M059J (cell line): Measurements from ENCODE around the gene NME7. TPM values are rescaled to one million over a fixed set of nuclear protein-coding genes. Genes with fewer than 3 reads are reported as not detected.
"Not testable (repeated sequence)": the region's sequence is repeated elsewhere in the genome, so short reads cannot be mapped to it uniquely, and the experiment has no call there.

Source experiments
- DNase-seq: peaks from one replicate; pipeline ENCODE4 v3.0.0-alpha.2; 2012; ENCODE audit warnings: low read depth
- total RNA-seq: library from RNA; depleted of rRNA; stranded (reverse); fragments of >200 nt; shearing (Covaris generic); gene quantifications from 2 replicates; pipeline ENCODE4 v1.2.3, GENCODE V29; 2014

Gene NME7
- total RNA-seq, 1 experiment from 2014 or later = 93.6 TPM

DNA sequence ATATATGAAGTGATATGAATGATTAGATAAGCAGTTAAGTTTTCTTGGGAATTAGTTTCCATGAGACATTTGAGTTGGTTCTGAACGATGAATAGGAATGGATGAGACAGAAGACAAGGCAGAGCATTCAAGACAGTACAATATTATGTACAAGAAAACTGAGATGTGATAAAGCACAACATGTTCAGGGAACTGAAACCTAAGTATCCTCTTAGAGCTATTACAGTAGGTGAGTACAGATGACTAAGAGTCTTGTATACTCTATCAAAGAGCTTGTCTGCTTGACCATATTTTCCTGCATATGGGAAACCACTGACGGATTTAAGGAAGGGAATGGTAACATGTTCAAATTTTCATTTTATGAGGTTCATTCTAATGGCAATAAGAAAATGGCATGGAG lies 61.6 kb downstream of the NME7 start:
- DNase-seq = no peak

DNA sequence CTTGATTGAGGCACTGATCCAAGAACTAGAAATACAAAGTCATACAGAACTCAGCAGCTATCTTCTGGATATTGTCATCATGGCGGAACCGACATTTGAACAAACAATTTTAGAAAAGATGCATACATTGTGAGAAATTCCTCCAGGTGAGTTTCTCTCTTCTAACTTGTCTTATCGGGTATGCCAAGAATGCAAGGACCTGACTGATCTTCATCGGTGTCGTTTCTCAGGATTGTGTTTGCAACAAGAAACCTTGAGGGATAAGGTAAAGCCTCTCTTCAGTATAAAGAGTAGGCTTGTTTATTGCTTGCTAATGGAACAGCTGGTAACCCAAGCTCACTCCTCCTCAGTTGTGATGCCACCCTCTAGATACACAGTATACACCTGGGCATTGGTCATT lies 62.2 kb downstream of the NME7 start:
- DNase-seq = no peak

DNA sequence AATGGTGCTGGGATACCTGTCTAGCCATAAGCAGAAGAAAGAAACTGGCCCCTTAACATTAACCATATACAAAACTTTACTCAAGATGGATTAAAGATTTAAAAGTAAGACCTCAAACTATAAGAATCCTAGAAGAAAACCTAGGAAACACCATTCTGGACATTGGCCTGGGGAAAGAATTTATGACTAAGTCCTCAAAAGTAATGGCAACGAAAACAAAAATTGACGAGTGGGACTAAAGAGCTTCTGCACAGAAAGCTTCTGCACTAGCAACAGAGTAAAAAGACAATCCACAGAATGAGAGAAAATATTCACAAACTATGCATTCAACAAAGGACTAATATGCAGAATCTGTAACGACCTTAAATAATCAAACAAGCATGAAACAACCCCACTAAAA lies 66.7 kb downstream of the NME7 start:
- peak; percentile 24 for DNase-seq

DNA sequence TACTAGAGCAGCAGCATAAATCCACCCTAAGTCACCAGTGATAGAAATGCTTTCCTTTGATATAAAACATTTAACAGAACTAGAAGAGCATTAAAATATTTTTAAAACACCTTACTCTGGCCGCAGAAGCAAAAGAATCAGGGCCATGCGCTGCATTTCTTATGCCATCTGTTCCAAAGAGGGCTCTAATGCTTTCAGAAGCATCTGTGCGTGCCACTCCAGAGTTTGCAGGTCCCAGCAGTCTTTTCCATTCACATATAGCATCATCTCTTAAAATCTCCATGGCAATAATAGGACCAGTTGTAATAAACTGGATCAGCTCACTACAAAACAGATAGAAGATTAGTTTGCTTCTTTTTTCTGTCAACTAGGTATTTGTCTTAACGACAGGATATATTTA lies 69.2 kb downstream of the NME7 start:
- no peak for DNase-seq

DNA sequence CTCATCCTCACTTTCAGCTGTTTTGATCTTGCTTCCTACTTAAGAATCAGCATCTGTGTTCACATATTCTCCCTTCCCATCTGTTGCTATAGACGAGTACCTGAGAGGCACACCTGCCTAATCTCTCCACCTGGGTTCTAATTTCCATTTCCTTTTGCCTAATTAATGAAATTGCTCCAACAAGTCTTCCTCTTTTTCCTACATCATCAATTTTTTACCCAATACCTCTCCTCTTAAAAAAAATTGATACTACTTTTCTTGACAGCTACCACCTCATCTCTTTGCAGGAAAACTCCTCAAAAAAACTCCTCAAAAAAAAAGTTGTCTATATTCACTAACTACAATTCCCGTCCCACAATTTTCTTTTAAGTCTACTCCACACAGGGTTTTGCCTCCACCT lies 71.8 kb downstream of the NME7 start:
- DNase-seq = no peak

DNA sequence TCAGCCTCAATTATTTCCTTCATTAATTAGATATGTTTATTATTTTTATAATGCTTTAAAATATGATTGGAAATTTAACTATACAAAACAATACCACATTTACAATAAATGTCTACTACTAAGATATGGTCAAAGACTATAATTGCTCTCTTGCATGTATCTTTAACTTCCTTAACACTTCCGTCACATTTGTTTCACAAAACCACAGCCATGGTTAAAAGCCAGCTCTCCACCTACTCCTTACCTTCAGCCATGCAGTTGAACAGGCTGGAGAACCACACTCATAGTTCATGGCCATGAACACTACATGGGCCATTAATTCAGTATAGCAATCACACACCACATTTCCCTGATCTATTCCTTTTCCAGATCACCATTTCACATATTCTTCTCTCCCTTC lies 72.2 kb downstream of the NME7 start:
- DNase-seq = no peak

DNA sequence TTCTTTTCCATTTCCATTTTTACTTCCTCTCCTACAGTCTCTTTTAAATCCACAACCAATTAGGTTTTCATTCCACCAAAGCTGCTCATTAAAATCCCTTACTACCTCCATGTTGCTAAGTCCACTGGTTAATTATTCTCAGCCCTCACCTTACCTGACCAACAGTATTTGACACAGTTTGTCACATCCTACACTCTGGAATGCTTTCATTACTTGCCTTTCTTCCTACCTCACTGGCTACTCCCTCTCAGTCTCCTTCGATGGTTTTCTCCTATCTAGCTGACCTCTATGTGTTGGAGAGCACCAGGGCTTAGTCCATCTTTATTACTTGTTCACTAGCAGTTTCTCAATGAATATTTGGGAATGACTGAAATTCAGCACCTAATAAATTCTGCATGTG lies 78.6 kb downstream of the NME7 start:
- DNase-seq = no peak

DNA sequence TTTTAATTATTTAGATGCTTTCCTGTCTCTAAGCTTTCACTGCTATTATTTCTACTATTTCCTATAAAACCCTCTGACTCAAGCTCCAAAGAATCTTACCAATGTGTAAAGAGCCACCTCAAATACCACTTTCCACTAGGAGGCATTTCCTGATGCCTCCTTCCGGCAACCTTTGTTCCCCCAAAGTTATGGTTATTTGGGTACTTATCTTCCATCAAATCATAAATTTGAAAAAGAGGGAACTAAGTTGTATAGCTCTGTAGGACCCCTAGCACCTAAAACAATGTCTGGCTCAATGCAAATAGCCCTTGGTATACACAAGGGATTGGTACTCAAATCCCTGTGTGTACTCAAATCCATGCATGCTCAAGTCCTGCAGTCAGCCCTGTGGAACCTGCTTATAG lies 79.6 kb downstream of the NME7 start:
- peak; percentile 83 for DNase-seq

DNA sequence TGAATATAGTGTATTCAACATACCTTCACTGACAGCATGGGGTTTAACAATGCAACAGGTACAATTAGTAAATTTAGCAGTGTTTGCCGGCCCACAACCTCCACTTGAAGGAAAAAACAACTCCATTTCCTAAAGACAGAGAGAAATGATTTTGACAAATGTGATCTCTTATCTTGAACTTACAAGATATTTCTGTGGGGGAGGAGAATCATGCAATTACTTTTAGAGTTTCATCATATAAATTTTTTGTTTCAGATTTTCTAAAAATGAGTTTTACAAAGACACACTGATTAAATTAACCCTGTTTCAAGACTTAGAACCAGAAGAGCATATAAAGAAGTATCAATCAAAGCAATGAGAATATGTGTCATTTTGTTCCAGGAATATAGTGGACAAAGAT lies 80.3 kb downstream of the NME7 start:
- DNase-seq = no peak

DNA sequence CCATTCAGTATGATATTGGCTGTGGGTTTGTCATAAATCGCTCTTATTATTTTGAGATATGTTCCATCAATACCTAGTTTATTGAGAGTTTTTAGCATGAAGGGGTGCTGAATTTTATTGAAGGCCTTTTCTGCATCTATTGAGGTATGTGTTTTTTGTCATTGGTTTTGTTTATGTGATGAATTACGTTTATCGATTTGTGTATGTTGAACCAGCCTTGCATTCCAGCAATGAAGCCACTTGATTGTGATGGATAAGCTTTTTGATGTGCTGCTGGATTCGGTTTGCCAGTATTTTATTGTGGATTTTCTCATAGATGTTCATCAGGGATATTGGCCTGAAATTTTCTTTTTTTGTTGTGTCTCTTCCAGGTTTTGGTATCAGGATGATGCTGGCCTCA lies 86.0 kb downstream of the NME7 start:
- DNase-seq = not testable (repeated sequence)

DNA sequence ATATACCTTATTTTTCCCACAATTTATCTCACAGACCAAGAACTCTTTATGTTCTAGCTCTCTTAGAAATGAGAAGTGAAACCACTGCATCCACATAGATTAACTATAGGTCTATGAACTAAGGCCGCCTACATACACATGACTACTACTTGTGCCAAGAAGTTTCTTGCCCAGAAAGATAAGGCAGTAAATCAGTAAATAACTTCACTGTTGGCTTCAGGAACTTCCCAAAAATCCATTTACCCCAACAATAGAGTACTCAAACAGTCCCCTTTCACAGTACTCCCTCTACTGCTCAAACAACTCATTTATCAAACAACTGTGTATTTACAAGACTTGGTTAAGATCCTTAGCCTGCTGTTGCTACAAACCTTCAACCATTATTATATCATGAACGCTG lies 96.5 kb downstream of the NME7 start:
- DNase-seq = no peak

DNA sequence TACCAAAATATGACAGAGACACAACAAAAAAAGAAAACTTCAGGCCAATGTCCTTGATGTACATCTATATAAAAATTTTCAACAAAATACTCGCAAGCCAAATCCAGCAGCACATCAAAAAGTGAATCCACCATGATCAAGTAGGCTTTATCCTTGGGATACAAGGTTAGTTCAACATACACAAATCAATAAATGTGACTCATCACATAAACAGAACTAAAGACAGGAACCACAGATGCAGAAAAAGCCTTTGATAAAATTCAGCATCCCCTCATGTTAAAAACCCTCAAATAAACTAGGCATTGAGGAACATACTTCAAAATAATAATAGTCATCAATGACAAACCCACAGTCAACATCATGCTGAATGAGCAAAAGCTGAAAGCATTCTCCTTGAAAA lies 101.5 kb downstream of the NME7 start:
- DNase-seq = no peak

DNA sequence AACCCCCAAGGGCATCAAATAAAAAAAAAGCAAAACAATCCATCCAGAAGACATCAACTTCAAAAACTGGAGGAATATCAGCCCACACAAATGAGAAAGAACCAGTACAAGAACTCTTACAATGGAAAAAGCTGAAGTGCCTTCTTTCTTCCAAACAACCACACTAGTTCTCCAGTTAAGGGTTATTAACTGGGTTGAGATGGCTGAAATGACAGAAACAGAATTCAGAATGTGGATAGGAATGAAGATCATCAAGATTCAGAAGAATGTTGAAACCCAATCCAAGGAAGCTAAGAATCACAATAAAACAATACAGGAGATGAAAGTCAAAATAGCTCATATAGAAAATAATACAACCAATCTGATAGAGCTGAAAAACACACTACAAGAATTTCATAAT lies 104.5 kb downstream of the NME7 start:
- no peak for DNase-seq

DNA sequence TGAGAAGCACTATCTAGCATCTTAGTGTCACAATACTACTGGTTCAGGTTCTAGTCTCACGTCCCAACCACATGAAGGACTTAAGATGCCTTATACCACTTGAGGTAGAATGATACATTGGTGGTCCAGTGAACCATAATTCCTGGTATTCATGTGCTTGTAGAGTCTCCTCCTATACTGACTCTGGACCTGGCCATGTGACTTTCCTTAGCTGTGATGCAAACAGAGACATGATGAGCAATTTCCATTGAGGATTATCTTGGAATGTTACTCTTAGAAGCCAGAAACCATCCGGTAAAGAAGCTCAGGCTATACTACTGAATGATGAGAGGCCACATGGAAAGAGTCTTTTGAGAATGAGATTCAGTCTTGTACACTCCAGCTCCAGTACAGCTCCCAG lies 105.7 kb downstream of the NME7 start:
- DNase-seq = no peak

DNA sequence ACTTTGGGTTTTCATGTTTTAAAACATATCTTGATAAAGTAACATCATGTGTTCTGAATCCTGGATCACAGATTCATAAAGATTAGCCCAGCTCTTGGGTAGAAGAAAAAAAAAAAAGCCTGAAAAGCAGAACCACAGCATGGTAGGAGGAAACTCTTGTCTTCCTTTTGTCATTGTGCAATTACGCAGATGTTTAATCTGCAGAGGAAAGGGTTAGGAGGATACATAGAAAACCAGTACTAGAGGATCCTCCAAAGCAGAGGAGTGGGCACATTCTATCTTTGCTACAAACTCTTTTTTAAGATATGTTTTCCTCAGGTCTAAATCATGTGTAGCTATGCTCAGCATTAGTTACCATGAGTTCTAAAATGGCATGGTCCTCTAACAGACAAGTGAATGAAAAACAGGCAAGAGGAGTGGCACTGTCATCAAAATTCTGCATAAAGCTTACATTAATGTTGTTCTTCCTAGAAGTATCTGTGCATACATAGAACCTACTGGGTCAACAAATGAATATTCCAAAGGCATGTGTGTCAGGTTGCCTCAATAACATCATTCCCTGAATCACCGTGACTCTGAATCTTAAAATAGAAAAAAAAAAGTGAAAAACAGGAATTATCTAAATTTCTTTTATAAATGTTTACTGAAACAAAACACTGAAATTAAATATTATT lies 107.0 kb downstream of the NME7 start:
- no peak for DNase-seq

DNA sequence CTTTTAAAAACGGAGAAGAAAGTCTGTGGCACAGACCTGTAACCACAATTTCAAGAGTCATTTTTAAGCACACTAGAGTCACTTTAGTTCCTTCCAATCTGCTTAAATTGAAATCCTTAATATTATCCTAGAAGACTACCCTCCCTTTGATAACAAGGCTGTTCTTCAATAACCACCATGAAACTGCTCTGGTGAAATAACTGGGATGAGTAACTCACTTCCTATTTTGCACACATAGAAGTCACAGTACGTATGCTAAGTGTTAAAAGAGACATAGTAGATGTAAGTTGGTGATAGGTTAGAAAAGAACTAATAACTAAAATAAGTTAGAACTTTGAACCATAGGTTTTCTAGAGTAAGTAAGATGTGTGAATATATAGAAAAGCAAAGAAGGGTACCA lies 107.8 kb downstream of the NME7 start:
- DNase-seq = no peak

DNA sequence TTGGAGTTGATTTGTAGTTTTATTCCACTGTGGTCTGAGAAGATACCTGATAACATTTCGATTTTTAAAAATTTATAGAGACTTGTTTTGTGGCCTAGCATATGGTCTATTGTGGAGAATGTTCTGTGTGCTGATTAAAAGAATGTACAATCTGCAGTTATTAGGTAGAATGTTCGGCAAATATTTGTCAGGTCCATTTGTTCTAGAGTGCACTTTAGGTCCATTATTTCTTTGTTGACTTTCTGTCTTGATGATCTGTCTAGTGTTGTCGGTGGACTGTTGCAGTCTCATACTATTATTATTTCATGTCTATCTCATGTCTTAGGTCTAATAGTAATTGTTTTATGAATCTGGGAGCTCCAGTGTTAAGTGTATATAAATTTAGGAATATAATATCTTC lies 116.8 kb downstream of the NME7 start:
- DNase-seq = no peak

DNA sequence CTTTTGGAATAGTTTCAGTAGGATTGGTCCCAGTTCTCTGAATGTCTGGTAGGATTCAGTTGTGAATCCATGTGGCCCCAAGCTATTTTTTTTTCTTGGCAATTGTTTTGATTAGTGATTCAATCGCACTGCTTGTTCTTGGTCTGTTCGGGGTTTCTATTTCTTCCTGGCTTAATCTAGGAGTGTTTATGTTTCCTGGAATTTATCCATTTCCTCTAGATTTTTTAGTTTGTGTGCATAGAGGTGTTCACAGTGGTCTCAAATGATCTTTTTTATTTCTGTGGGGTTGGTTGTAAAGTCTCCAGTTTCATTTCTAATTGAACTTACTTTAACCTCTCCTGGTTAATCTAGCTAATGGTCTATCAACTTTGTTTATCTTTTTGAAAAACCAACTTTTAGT lies 117.6 kb downstream of the NME7 start:
- peak; percentile 74 for DNase-seq

DNA sequence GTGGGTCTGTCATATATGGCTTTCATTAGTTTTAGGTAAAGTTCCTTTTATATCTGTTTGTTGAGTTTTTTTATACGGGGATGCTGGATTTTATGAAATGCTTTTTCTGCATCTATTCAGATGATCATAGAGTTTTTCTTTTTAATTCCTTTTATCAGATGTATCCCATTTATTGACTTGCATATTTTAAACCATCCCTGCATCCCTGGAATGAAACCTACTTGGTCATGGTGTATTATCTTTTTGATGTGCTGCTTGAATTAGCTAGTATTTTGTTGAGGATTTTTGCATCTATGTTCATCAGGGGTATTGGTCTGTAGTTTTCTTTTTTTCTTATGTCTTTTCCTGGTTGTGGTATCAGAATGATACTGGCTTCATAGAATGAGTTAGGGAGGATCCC lies 118.0 kb downstream of the NME7 start:
- DNase-seq = no peak

DNA sequence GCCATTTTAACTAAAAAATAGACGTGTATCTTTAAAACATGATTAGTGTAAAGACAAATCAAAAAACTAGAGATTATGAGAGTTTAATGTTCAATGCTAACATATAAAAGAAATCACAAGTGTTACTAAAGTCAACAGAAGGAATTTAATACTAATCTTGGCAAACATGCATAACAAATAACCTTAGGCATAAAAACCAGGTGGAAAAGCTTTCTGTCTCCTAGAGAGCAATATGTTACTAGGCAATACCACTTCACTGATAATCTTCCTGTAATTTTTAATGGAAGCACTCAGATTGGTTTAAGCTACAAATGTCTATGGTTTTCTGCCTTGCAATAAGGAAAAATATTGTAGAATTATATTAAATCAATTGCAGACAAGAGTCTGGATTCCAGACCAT lies 121.9 kb downstream of the NME7 start:
- DNase-seq = no peak

DNA sequence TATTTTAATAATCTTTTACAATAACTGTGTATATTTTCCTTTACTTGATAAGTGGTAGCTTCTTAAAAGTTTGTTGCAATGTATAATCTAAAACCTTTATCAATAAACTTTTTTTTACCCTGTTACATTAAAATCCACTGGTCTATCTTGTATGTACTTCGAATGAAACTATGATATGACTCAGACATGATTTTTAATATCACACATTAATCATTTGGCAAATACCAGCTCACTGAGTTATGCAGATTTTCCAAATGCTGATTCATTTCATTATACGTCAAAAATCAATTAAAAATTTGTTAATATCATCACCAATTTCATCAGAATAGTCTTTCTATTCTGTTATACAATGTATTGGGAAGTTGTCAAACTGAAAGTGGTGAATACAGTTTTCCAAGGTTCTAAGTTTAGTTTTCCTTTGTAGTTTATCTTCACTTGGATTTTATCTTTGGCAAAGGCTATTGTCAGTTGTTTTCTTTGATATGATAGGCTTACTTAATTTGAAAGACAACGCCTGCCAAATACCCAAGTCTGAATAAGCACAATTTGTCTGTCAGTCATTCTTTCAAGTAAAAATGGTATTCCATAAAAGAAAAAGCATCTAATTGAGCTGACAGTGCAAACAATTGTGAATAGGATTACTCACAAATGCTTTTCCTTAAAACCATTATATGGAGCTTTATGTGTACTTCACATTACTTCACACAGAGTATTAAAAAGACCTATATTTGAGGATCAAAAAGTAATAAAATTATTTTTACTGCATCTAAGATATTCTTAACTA lies 127.0 kb downstream of the NME7 start:
- peak; percentile 28 for DNase-seq

DNA sequence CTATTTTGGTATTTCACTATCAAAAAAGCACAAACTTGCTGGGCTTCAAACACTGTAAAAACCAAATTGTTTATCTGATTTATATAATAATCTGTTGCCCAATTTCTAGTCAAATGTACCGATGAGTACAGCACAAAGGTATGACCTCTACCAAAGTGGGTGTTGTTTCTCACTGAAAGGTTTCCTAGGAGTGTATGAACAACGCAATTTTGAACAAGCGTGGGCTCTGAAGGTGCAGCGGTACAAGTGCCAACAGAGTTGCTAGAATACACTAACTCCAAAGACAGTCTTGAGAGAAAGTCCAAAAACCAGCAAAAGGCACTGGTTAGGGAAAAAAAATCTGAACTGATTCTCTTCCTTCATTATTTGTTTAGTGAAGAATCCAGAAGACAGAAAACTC lies 130.7 kb downstream of the NME7 start:
- DNase-seq = no peak

DNA sequence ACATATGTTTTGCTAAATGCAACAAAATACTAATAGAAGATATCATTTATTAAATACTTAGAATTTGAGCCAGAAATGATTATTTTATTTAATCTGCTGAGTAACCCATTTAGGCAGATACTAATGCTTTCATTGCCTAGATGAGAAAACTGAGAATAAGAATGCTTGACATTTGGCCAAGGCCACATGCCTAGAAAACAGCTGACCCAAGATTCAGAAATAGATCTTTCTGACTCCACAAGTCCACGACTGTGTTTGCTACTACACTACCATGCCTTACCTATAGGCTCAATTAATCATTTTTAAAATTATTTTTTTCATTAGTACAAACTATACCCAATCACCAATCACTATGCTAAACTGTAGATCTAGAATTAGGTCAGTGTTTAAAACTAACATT lies 131.5 kb downstream of the NME7 start:
- DNase-seq = no peak

DNA sequence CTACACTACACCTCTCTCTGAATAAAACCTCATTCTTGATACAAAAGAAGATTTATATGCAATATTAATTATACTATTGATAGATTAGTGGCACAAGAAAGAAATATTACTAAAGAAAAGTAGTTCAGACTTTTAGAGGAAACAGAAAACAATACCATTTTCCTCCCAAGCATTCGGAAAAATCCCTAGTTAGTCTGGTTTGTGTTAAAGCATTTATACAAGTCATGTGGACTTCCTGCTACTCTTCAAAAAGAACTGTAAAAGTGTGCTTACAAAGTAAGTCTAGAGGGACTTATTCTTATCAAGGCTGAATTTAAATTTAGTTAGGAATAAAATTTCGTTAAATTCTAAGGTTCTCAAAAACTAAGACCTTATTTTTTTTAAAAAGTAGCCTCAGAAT lies 132.0 kb downstream of the NME7 start:
- DNase-seq = no peak
